GM19043 (cell line): ENCODE measurements around the gene PCNX1.
A peak's percentile ranks its signal among the peaks of the same experiment; 100 is the strongest.
"Not testable (repeated sequence)": the region's sequence is repeated elsewhere in the genome, so short reads cannot be mapped to it uniquely, and the experiment has no call there.

Experiments used
- ATAC-seq: cut with Tn5 transposase; IDR thresholded peaks from one replicate; pipeline ENCODE4 v1.9.1; 2021; ENCODE audit warnings: low read depth; ENCODE audit not compliant: unreplicated experiment

The PCNX1 gene

DNA sequence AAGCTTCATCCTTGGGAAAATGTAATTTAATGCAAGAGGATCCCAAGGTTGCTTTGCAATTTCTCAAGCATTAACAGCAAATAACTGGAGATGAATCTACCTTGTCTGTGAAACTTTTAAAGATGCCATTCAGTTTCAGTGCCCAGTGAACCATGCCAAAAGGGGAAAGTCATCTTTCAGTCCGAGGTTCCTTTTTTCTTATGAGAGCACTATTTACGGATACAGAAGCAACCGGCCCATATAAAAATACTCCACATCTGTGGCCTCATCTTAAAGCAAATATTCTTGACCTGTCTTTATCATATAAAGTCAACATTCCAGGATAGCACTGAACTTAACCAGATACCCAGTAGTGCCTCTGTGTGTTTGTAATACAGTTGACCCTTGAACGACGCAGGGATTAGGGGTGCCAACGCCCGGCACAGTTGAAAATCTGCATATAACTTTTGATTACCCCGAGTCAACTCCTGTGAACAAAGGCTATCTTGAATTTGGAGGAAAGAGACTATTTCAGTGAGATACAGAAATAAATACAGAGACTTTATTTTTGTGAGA lies 209.4 kb downstream of the PCNX1 start:
- ATAC-seq: peak; percentile 52

DNA sequence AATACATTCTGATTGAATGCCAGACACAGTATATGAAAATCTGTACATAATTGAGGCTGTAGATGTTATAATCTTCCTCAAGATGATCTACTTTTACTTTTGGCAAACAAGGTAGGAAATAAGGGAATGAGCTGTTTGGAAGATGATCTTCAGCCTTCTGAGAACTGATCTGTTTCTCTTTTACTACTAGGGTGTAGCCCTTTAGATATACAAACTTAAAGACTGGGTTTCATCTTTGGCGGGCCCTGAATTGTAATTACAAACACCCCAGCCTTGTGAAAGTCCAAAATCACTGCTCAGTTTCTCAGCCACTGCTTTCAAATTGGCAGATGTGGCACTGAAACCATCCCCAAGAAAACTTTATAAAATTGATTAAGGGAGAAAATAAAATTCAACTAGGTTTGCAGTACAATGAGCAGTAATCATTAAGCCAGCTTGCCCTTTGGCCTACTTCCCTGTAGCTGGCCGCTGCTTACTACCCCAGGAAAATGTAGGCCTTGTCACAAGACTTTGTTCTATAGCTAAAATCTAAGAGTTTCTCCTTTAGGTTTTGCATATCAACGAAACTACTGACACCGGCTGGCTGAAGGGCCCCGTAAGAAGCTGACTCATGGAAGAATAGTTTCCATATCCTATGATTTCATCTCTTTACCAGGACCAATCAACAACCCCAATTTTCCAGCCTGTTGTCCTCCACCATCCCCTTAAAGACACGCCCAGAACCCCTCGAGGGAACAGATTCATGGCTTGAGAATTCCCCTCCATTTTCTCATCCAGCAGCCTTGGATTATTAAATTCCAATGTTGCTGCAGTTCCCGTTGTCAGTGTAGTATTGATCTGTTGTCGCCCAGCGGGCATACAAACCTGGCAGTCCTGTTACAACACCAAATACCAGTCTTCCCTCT lies 210.8 kb downstream of the PCNX1 start:
- ATAC-seq: no peak

DNA sequence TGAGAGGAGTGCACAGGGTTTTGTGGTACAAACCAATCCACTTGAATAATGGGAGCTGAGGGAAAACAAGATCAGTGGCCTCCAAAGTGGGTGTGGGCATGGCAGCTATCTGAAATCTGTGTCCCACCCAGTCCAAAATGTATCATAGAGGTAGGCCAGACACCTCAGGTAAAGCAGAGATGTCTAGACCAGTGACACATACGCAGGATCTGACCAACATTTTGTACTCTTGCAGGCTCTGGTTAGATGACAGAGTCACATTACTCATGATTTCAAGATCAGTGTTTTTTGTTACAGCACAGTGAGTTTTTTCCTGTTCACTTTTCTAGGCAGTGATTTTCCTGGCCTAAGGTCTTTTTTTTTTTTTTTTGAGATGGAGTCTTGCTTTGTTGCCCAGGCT lies 211.8 kb downstream of the PCNX1 start:
- ATAC-seq: no peak

DNA sequence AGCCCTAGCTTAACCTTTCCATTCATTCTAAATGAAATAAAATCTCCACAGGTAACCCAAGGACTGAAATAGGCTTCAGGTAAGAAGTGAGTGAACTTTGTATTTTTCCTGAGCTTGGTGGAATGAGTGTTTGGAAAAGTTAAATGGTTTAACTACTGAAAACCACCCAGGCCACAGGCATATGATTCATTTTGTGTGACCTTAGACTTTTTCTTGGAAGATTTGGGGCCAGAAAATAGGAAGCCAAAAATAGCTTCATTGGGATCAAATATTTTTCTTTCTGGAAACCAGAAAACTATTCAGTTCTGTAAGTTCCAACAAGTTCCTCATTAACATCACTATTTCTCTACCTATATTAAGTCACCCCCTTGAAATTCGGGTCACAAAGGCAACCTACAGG lies 212.6 kb downstream of the PCNX1 start:
- no peak for ATAC-seq

DNA sequence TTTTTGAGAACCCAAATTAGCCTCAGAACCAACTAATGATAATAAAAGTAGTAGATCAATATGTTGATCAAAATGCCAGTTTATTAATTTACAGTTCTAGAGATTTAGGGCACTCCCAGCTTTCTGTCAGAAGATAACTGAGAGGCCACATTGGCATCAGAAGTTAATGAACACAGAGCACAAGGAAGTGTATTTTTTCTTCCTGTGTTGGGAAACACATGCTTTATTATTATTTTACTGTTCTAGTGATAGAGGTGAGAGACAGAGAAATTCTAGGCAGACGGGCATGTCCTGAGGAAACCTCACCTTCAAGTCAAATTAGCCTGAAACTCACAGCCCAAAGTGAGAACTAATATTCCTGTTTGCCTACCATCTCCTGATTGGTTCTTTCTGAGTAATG lies 213.7 kb downstream of the PCNX1 start:
- ATAC-seq: no peak

DNA sequence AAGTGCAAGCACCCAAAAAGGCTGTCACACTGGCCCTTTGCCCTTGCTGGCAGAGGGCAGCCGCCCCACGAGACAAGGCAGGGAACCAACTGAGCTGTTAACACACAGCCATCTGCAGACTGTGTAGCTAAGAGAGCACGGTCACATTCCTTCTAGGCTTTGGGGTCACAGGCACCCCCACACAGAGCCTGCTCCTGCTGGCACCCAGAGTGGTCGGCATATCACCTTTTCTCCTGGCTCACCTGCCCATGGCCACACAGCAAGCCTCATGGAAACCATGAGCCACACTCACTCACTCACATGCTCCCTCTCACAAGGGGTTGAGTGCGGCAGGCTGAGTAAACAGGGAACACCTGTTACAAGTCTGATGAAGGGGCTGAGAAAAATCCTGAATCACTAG lies 214.5 kb downstream of the PCNX1 start:
- ATAC-seq: no peak

DNA sequence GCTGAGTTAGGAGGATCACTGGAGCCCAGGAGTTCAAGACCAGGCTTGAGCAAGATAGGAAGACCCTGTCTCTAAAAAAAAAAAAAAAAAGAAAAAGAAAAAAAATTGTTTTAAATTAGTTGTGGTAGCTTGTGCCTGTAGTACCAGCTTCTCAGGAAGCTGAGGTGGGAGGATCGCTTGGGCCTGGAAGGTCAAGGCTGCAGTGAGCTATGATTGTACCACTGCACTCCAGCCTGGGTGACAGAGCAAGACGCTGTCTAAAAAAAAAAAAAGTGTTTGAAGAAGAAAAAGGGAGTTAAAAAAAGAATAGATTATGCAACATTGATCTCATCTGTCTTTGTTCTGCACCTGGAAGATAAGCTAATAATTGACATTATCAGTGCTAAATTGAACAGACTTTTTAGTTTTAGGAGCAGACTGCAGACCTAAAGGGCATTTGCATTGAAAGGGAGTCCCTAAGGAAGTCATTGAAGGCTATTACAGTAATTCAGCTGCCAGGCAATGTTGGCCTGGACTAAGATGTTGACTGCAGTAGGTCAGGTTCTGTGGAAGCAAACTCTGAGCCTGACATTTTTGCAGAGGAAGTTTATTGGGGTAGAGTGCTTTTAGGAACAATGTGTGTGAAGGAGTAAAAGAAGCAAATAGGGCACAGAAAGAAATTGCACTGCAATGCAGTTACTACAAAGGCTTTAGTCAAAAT lies 215.8 kb downstream of the PCNX1 start:
- no peak for ATAC-seq

DNA sequence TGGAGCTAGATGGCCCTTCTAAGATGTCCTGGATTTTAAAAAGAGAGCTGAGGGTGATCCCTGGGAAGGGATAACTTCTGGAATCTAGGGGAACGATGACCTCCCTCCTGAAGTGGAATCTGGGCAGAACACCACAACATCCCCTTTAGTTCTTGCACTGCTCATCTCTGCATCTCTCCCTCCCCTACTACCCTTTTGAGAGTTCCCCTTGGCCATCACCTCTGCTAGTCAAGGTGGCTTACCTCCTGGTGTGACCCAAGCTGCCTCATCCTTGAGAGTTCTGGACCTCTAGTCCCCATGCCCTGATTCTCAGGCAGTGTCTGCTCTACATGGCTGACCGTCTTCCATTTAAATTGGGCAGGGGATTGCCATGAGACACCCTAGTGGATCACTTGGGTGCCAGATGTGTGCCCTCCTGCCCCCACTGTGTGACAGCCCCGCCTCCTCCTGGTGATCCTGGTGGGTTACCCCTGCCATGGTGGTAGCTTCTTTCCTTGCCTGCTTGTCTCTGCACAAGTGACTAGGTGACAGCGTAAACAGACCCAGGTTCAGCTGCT lies 216.4 kb downstream of the PCNX1 start:
- no peak for ATAC-seq

DNA sequence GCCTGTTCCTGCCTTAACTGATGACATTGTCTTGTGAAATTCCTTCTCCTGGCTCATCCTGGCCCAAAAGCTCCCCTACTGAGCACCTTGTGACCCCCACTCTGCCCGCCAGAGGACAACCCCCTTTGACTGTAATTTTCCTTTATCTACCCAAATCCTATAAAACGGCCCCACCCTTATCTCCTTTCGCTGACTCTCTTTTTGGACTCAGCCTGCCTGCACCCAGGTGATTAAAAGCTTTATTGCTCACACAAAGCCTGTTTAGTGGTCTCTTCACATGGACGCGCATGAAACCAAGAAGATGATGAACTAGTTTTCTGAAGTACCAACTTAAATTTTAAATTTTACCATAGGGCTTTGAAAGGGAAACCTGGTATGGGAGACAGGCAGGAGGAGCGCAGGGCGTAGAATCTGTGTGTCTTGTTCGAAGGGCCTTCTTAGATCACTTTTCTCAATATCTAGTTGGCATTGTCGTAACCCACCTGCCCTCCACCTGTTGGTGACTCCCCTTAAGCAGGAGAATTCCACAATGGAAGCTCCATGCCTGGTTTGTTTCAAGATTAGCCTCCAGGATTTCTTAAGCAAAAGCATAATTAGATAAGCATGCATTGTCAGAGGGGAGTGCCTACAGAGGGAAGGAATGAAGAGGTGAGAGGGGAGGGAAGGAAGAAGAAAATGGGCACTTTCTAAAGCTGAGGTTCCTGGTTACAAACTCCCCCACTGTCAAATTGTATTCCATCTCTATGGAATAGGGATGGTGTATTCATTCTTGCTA lies 222.6 kb downstream of the PCNX1 start:
- not testable (repeated sequence) for ATAC-seq

DNA sequence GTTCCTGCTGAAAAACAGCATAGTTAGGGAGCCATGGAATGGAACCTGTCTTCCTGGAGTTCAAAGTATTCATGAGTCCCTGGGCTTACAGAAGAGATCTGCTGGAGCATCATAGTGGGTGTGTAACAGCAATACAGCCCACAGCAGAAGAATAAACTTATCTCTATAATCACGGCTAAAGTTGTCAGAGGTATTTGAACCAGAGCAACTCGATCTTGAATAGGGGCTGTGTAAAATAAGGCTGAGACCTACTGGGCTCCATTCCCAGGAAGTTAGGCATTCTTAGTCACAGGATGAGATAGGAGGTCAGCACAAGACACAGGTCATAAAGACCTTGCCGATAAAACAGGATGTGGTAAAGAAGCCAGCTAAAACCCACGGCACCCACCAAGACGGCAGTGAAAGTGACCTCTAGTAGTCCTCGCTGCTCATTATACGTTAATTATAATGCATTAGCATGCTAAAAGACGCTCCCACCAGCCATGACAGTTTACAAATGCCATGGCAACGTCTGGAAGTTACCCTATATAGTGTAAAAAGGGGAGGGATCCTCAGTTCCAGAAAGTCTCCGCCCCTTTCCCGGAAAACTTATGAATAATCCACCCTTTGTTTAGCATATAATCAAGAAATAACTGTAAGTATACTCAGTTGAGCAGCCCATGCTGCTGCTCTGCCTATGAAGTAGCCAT lies 223.4 kb downstream of the PCNX1 start:
- peak; percentile 49 for ATAC-seq

DNA sequence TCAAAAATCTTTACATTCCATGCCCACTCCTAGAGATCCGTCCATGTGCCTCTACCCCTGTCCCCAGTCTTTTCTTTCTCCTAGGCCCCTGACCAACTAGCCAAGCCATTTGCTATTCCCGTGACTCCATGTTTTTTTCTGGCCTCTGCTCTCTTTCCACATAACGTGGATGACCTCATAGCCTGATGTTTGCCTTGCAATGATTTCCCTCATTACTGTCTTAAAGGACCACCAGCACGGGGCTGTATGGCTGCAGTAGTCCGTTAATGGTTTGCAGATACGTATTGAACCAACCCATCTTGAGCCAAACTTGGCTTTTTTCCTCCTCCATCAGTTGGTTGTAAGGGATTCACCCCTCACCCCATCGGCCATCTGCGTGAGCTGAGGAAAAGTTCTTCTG lies 226.0 kb downstream of the PCNX1 start:
- no peak for ATAC-seq

DNA sequence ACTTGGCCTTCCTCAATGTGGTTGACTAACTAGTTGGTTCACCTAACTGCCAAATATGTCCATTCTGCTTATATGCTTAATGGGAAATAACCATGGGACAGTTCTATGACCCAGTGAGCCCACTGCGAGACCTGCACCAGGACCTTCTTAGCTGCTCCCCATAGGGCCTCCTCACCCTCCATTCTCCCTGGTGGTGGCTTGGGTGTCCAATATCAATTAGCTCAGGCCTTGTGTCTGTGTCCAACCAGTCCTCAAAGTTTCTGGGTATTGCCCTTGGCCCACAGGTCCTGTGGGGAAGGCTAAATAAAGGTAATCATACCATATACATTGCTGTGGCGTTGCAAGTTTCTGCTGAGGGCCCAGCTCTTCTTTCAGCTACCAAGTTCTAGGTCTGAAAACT lies 228.2 kb downstream of the PCNX1 start:
- ATAC-seq: no peak

DNA sequence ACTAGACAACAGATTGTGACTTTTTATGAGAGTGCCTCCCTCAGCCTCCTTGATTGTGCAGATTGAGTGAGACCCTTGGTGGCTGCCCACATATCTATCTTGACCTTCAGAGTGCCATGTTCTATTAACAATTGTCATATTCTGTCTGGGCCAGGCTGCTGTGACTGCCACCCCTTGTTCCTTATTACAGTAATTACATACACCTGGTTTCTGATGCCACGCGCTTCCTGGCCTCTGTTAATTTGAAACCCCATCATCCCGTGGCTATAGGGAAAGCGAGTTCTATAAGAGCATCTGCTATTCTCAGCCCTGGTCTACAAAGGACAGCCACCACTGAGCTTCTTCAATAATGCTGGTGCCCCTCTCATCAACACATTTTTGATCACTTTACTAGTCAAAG lies 228.7 kb downstream of the PCNX1 start:
- ATAC-seq: no peak

DNA sequence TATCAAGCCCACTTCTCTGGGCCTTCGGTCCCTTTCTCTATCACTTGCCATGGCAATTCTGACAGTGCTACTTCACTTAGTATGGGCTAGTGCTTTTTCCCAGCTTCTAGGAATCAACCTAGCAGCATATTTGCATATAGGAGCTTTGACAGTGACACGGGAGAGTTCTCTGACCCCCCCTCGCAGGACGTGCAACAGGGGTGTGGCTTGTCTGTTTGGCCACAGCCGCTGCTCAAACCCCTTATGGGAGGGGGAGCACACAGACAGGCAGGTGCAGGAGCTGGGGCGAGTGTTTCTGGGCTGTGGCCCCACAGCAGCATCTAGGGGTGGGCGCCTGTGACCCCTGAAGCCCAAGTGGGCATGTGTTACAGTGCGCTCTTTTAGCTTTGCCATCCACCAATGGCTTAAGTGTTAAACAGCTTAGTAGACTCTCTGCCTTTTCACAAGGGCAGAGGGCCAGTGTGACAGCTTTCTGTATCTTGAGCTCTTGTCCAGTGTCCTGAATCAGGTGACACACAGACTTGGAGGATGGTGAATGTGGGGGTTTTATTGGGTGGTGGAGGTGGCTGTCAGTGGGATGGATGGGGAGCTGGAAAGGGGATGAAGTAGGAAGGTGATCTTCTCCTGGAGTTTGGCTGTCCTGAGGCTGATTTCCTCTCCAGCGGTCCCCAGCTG lies 229.3 kb downstream of the PCNX1 start:
- ATAC-seq: no peak

DNA sequence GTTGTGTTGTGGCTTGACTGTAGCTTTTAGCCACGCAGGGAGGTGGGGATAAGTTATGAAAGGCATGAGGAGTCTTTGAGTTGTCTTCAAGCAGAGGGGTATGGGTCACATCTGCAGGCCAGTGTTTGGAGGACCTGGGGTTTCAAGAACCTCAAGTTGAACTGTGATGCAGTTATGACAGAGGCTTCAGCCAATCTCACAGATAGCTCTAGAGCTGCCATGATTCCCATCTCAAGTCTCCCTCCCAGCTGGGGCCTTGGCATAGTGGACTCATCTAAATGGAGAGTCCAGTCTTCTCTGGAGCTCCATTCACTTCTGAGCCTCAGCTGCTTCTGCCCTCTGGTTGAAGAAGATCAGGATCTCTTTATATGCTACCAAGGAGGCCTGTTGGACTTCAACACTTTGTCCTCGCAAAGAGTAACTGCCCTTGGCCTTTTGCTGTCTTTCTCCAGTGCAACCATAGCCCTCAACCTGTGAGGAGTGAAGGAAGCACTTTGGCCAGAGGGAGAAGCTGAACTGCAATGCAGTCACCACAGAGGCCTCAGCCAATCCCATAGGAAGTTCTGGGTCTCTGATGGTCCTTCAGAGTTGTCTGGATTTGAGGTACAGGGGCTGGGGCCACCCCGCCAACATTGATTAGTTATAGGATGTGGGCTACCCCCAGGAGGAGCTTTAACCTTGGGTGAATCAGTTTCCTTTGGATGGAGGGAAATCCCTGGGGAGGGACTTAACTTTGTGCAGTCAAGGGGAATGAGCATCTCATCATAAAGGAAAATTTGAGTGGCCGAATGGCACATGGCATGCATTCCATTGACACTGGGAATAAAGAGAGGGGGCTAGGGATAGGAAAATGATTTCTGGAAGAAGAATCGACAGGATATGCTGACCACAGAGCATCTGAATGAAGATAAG lies 230.5 kb downstream of the PCNX1 start:
- ATAC-seq: no peak

DNA sequence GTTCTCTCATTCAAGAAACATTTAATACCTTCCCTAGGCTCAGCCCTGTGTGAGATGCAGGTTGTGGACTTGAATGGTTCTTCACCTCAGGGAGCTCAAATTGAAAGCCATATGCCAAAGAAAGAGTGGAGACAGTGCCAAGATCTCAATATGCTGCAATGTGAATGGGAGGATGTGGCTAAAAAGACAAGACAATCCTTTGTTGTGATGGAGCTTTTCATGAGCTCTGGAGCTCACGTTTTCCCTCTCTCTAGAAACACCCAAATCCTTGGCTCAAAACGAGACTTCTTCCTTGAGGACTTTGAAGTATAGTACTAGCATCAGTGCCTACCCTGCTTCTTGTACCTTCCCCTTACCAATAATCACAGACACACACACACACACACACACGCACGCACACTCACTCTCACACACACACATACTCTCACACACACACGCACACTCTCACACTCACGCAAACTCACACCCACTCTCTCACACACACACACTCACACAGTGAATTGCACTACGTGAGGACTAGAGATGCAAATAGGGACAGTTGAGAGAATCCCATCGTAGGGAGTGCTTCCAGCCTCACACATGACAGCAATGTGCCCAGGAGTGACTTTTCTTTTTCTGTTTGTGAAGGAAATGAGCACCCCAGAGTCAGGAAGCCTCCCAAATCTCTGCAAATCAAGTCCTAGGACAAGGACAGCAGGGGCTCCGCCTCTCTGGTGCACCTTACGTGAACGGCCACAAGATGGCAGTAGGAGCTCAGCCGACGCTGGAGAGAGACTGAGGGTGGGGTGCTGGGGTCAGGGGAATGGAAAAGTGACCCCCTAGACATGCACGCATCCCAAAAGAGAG lies 231.4 kb downstream of the PCNX1 start:
- ATAC-seq: no peak

DNA sequence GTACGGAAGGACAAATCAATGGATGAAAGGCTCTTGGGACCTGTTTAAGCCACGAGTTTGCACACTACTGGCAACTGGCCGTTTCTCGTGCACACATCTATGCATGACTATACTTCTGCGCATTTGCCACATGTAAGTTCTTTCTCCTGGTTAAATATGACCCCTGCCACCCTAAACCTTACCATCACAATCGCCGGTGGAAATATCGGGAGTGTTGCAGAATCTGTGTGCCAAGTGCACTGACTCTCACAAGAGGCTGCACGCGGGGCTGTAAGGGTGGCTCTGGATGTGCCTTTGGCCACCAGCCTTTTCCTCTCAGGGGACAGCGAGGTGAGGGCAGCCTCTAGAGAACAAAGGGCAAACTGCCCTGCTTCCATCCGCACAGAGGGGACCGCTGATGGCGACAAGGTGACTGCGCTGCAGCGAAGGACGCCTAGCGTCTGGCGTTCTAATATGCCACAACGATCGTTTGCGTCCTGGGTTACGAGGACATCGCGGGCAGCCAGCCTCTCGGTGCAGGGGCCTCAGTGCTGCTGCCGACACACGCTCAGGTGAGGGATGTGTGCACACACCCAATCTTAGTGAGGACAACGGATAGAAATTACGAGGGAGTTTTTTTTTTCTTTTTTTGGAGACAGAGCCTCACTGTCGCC lies 232.2 kb downstream of the PCNX1 start:
- no peak for ATAC-seq
